Measurements from ENCODE around the gene GPR132. TPM values are rescaled to one million over a fixed set of nuclear protein-coding genes. Genes with fewer than 3 reads are reported as not detected.

Gene GPR132
- total and polyA plus RNA-seq, 4 donors: 2.3 to 19.5 (median 5.7) TPM

- no peak overlapping the region for H3K9ac ChIP-seq (ENCODE audit: insufficient read depth in 1 of 2, low read length in 2 of 2)
- H3K36me3 ChIP-seq (ENCODE audit: control insufficient read depth in 4 of 4, insufficient read depth in 4 of 4, low read length in 4 of 4): peaks cover 0 to 18% (median 9%) of the 10 kb centered on the region in 4 donors
- no peak overlapping the region for H3K27ac ChIP-seq (ENCODE audit: low read depth in 1 of 2, low read length in 1 of 2)
- WGBS, 2 donors: 85 to 86% methylated on average over 15 to 17 of the region's 17 CpGs
- ATAC-seq (ENCODE audit: insufficient read depth, low FRiP score): no peak
- peaks cover 0 to 2% (median 0%) of the 10 kb centered on the region in 4 donors for H3K9me3 ChIP-seq (ENCODE audit: control insufficient read depth in 4 of 4, insufficient read depth in 3 of 4, low read length in 3 of 4)
- TF ChIP-seq CTCF (IDR thresholded peaks at IDR 0.05; ENCODE audit: control extremely low read depth, extremely low read depth): no peak
- no peak overlapping the region for H3K4me3 ChIP-seq
- H3K27me3 ChIP-seq (ENCODE audit: control insufficient read depth in 3 of 3, insufficient read depth in 3 of 3, low read length in 2 of 3): no peaks in the 10 kb centered on the region
- H3K4me1 ChIP-seq (ENCODE audit: control insufficient read depth in 5 of 5, insufficient read depth in 5 of 5, low read length in 5 of 5): peaks cover 0 to 24% (median 11%) of the 10 kb centered on the region in 5 donors
- DNase-seq: no peak
Observed at GRCh38 chr14:105010891-105011291, 54.3 kb downstream of the GPR132 start.

- Histone ChIP-seq H3K9ac (ENCODE audit: insufficient read depth in 1 of 2, low read length in 2 of 2) (no peak overlapping the region), H3K9me3 (ENCODE audit: control insufficient read depth in 4 of 4, insufficient read depth in 3 of 4, low read length in 3 of 4) (peaks cover 0 to 2% (median 0%) of the 10 kb centered on the region in 4 donors), H3K4me1 (ENCODE audit: control insufficient read depth in 5 of 5, insufficient read depth in 5 of 5, low read length in 5 of 5) (peaks cover 0 to 22% (median 11%) of the 10 kb centered on the region in 5 donors), H3K4me3 (no peak overlapping the region), H3K36me3 (ENCODE audit: control insufficient read depth in 4 of 4, insufficient read depth in 4 of 4, low read length in 4 of 4) (peaks cover 0 to 18% (median 9%) of the 10 kb centered on the region in 4 donors), H3K27ac (ENCODE audit: low read depth in 1 of 2, low read length in 1 of 2) (no peak overlapping the region), H3K27me3 (ENCODE audit: control insufficient read depth in 3 of 3, insufficient read depth in 3 of 3, low read length in 2 of 3) (no peaks in the 10 kb centered on the region)
- ATAC-seq (ENCODE audit: insufficient read depth, low FRiP score) (no peak), DNase-seq (no peak)
- TF ChIP-seq CTCF (IDR thresholded peaks at IDR 0.05; ENCODE audit: control extremely low read depth, extremely low read depth): no peak
- WGBS, 2 donors: 90 to 93% methylated on average over 4 of the region's 4 CpGs
Observed at GRCh38 chr14:105010106-105010505, 55.1 kb downstream of the GPR132 start.

- no peak overlapping the region for H3K9ac ChIP-seq (ENCODE audit: insufficient read depth in 1 of 2, low read length in 2 of 2)
- no peak overlapping the region for H3K4me3 ChIP-seq
- no peak for TF ChIP-seq CTCF (IDR thresholded peaks at IDR 0.05; ENCODE audit: control extremely low read depth, extremely low read depth)
- peaks cover 0 to 2% (median 0%) of the 10 kb centered on the region in 4 donors for H3K9me3 ChIP-seq (ENCODE audit: control insufficient read depth in 4 of 4, insufficient read depth in 3 of 4, low read length in 3 of 4)
- no peaks in the 10 kb centered on the region for H3K27me3 ChIP-seq (ENCODE audit: control insufficient read depth in 3 of 3, insufficient read depth in 3 of 3, low read length in 2 of 3)
- no peak for DNase-seq
- peaks cover 0 to 18% (median 9%) of the 10 kb centered on the region in 4 donors for H3K36me3 ChIP-seq (ENCODE audit: control insufficient read depth in 4 of 4, insufficient read depth in 4 of 4, low read length in 4 of 4)
- peaks cover 0 to 9% (median 3%) of the 10 kb centered on the region in 5 donors for H3K4me1 ChIP-seq (ENCODE audit: control insufficient read depth in 5 of 5, insufficient read depth in 5 of 5, low read length in 5 of 5)
- WGBS, 2 donors: 93 to 95% methylated on average over 19 of the region's 19 CpGs
- H3K27ac ChIP-seq (ENCODE audit: low read depth in 1 of 2, low read length in 1 of 2): no peak overlapping the region
- ATAC-seq (ENCODE audit: insufficient read depth, low FRiP score): no peak
Observed at GRCh38 chr14:105007593-105008264, 57.5 kb downstream of the GPR132 start.

Measured in lung (tissue), 12 donors.